PC-3 (cell line): Measurements from ENCODE around the gene FRMPD2.

Experiments
- CTCF ChIP-seq: fragments of 300-600 bp; sonication (generic); conservative IDR thresholded peaks from 2 replicates; pipeline ENCODE4 v1.5.1; 2017; ENCODE audit warnings: antibody characterized with exemption, low read depth, mild to moderate bottlenecking, low read length
- EZH2 ChIP-seq: fragments of 300-600 bp; sonication (generic); IDR thresholded peaks from one replicate; pipeline ENCODE4 v1.6.1; 2017; ENCODE audit warnings: antibody characterized with exemption, mild to moderate bottlenecking, low read length; ENCODE audit not compliant: unreplicated experiment
- EZH2phosphoT487 ChIP-seq: fragments of 300-600 bp; sonication (generic); IDR thresholded peaks from 2 replicates; pipeline ENCODE4 v1.6.1; 2018; ENCODE audit warnings: mild to moderate bottlenecking, antibody characterized with exemption, low read length, borderline replicate concordance

GRCh38 chr10:48235501-48235900 lies 39.0 kb downstream of the FRMPD2 start:
- no peak for TF ChIP-seq EZH2
- no peak for TF ChIP-seq CTCF
- no peak for TF ChIP-seq EZH2phosphoT487
